Gastrocnemius medialis (tissue), 4 donors: ENCODE measurements around the gene DCN.

ENCODE experiments used
- CTCF ChIP-seq, 5 experiments: fragments of 450-650 bp in 3 of 5; fragments of 200-600 bp in 2 of 5; sonication (generic) in 2 of 5; IDR thresholded peaks in 4 of 5; conservative IDR thresholded peaks in 1 of 5; 1 replicate in 4 of 5; 2 replicates in 1 of 5; pipeline ENCODE4 v1.5.1; 2016 to 2019; ENCODE audit warnings: antibody characterized with exemption in 5 of 5, mild to moderate bottlenecking in 3 of 5, moderate library complexity in 3 of 5
- POLR2A ChIP-seq, 2 donors: fragments of 450-650 bp; IDR thresholded peaks; one replicate each; pipeline ENCODE4 v1.6.1; 2017; ENCODE audit warnings: antibody characterized with exemption in 2 of 2, mild to moderate bottlenecking in 2 of 2, moderate library complexity in 2 of 2

- TF ChIP-seq CTCF (IDR thresholded peaks at IDR 0.05 in 4 of 5, conservative IDR thresholded peaks at IDR 0.05 in 1 of 5): no peak
- no peak for TF ChIP-seq POLR2A (IDR thresholded peaks at IDR 0.05)
Measured at GRCh38 chr12:91120781-91121180, 61.8 kb downstream of the DCN start.
